Cardiac septum (tissue), 1 donor: ENCODE data around the gene GFER. TPM values are rescaled to one million over a fixed set of nuclear protein-coding genes. Genes with fewer than 3 reads are reported as not detected.
A peak's percentile ranks its signal among the peaks of the same experiment; 100 is the strongest.

Experiments used
- DNase-seq: peaks from one replicate; pipeline ENCODE4 v3.0.0-alpha.2; 2020; ENCODE audit warnings: low spot score
- intact Hi-C: fragments of 100-400 bp; cut with DNase I; formaldehyde crosslinking; loops from one replicate; pipeline ENCODE4 v1.14.0; 2022
- total RNA-seq: library from RNA; stranded (reverse); fragmentation: NEBNext Ultra II Directional; extraction: Animal tissue kit (Norgen Biotek cat#: 25700); gene quantifications from one replicate; pipeline ENCODE4 v1.2.1, GENCODE V29; 2021
- donor health status: DM: no; HTN: no; CAD: no.

Gene GFER
- total RNA-seq, 1 donor from 2014 or later = 25.5 TPM

DNA sequence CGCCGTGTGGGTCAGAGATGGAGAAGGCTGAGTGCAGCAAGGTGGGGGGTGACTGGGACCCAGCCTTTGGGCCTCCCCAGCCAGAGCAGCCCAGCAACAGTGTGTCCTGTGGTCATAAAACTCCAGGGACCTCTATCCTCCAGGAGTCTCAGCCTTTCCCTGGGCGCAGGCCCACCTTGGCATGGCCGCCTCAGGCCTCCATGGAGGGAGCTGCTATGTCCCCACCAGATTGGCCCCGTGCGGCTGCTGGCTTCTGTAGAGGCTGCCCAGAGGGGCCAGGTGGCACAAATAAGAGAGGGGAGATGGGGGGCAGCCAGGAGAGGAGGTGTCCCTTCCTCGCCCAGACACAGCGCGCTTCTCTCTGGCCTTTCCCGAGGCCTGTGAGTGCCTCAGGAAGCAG lies 3.2 kb downstream of the GFER start:
- intact Hi-C loops = no loop called here
- DNase-seq = no peak

DNA sequence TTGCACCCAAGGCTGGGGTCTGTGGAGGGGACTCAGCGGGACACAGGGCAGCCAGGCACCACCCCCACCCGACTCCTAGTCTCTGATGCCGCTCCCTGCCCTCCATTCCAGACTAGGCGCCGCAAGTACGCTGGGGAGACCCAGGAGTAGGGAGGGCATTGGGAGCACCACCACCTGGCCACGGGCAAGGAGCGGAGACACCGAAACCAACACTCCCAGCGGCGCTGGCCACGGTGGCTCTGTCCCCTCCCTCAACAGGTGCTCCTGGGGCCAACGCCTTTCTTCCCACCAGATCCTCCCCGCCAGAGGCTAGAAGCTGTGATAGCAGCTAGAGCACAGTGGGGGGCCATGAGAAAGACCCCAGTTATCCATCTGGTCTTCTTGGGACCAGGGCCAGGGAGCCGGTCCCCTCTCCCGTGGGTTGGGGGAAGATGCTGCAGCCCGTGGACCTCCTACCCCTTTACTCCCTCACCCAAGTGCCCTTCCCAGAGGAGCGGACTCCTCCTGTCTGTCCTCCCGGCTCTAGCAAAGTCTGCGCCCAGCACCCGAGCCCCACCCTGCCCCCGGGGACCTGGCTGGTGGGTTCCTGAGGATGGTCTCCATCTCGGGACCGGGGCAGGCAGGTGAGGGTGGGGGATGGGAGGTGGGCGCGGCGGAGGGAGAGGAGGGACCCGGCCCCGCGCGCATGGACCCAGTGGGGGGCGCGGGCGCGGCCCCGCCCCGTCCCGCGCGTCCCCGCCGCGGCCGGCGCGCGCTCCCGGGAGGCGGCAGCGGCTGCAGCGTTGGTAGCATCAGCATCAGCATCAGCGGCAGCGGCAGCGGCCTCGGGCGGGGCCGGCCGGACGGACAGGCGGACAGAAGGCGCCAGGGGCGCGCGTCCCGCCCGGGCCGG lies 5.5 kb downstream of the GFER start, which contains the start of gene SYNGR3:
SYNGR3 (plus strand) TSS at position 762 of the 892 bp plus-strand sequence. CDS start 133 bp downstream, outside the sequence.
- DNase-seq = no peak
- intact Hi-C loops = no loop called here

GRCh38 chr16:1990101-1990350 lies 6.0 kb downstream of the GFER start:
- DNase-seq = no peak
- intact Hi-C loops = no loop called here

GRCh38 chr16:1990351-1991134 lies 6.5 kb downstream of the GFER start:
- intact Hi-C loops = no loop called here
- no peak for DNase-seq

- intact Hi-C loops = no loop called here
Observed at GRCh38 chr16:1991135-1991551, 7.2 kb downstream of the GFER start.

DNA sequence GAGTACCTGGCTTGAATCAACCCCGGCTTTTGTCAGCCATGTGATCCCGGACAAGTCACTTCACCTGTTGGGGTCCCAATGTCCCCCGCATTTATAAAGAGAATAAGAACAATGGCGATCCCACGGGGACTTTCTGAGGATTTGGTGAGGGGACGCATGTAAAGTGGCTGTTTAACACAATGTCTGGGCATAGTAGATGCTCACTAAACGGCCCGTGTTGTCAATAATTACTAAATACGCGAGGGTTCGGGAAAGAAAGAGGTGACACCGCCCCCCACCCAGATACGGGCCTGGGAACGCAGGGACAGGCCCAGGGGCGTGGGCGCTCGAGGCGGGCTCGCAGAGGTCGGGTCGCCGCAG lies 7.6 kb downstream of the GFER start:
- DNase-seq = no peak
- intact Hi-C loops = no loop called here

More at GRCh38 chr16:1991135-1991551, 7.2 kb downstream of the GFER start:
- DNase-seq = no peak

DNA sequence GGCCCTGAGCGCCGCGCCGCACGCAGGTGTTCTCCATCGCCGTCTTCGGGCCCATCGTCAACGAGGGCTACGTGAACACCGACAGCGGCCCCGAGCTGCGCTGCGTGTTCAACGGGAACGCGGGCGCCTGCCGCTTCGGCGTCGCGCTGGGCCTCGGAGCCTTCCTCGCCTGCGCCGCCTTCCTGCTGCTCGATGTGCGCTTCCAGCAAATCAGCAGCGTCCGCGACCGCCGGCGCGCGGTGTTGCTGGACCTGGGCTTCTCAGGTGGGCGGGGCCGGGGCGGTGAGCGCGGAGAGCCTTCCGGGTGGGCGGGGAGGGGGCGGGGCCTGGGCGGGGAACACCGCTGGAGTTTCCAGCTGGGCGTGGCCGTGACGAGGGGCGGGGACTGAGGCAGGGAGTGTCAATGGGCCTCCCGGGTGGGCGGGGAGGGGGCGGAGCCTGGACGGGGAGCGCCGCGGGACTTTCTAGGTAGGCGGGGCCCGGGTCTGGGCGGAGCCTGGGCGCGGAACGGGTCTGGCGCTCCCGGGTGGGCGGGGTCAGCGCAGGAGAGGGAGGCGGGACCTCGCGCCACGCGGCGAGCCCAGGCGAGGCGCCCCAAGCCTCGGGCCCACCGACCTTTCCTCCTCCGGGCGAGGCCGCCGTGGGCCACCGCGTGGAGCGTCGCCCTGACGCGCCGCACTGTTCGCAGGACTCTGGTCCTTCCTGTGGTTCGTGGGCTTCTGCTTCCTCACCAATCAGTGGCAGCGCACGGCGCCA lies 8.1 kb downstream of the GFER start:
- DNase-seq = peak; percentile 99
- intact Hi-C loops = no loop called here

DNA sequence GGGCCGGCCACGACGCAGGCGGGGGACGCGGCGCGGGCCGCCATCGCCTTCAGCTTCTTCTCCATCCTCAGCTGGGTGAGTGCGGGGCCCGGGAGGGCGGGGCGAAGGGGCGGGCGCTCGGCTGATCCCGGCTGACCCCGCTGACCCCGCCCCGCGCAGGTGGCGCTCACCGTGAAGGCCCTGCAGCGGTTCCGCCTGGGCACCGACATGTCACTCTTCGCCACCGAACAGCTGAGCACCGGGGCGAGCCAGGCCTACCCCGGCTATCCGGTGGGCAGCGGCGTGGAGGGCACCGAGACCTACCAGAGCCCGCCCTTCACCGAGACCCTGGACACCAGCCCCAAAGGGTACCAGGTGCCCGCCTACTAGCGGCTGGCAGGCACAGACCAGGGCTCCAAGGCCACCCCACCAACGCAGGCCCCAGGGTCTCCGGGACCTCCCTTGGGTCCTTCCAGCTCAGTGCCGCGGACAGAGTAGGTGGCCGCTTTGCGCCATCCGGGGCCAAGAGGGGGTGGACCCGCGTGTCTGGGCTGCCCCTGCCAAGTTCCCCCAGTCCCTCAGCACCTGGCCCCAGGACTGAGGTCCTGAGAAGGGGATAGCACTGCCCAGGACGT lies 8.8 kb downstream of the GFER start:
- DNase-seq = no peak

GRCh38 chr16:1993731-1994131 lies 9.7 kb downstream of the GFER start:
- no peak for DNase-seq
- intact Hi-C loops = no loop called here

More for the DNA sequence above, 8.8 kb downstream of the GFER start:
- intact Hi-C loops = no loop called here

DNA sequence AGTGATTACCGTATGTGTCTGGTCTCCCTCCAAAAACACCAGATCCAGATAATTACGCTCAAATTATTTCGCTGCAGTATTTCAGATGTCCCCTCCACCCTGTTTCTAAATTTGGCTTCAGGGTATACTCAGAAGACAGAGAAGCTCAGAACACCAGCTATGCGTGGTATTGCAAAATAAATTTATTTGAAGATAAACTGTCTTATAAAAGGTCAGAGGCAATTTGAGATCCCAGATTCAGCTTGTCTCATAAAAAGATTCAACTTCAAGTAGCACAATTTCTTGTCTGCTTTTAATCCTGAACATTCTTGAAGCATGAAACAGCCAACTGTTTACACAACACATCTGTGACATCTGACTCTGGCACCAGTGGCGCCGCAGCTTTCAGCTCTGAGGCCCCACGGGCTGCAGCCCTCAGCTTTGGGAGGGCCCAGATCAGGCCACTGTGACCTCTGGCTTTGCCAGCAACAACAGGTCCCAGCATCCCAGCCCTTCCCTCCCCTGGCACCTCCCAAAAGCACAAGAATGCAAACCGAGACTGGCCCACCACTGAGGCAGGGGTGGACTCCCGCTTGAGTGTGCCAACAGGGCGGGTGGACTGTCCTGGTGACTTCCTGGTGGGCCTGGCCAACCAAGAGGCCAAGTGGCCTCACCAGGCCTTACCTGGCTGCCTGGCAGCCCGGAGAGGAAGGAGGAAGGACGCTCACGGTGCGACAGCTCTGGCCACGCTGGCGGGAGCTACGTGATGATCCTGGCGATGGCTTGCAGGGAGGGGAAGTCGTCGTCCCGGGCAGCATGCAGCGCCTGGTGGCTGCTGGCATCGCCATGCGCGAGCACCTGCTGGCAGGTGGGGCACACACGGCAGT lies 13.7 kb downstream of the GFER start:
- intact Hi-C loops = no loop called here
- no peak for DNase-seq

- DNase-seq = no peak
- intact Hi-C loops = no loop called here
Observed at GRCh38 chr16:1998360-1998835, 14.4 kb downstream of the GFER start.

GRCh38 chr16:1998852-1999801 lies 15.1 kb downstream of the GFER start:
- intact Hi-C loops = no loop called here
- DNase-seq = no peak

GRCh38 chr16:1999866-2000514 lies 16.0 kb downstream of the GFER start:
- intact Hi-C loops = no loop called here
- DNase-seq = no peak

DNA sequence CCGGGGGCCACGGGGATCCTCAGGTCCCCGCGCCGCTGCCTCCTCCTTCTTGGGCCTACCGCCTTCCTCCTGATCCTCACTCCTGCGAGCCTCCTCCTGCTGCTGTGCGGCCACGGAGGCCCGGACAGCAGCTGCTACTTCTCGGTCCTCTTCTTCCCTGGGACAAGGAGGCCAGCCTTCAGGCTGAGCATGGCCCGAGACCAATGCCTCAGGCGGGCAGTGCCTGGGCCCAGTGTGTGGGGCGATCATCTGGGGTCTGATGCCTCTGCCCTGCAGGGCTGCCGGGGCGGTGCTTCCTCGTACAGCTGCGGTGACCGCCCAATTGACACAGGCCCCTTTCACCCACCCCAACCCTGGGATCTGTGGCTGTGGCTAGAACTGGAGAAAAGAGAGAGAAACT lies 17.0 kb downstream of the GFER start:
- DNase-seq = no peak
- intact Hi-C loops = no loop called here

DNA sequence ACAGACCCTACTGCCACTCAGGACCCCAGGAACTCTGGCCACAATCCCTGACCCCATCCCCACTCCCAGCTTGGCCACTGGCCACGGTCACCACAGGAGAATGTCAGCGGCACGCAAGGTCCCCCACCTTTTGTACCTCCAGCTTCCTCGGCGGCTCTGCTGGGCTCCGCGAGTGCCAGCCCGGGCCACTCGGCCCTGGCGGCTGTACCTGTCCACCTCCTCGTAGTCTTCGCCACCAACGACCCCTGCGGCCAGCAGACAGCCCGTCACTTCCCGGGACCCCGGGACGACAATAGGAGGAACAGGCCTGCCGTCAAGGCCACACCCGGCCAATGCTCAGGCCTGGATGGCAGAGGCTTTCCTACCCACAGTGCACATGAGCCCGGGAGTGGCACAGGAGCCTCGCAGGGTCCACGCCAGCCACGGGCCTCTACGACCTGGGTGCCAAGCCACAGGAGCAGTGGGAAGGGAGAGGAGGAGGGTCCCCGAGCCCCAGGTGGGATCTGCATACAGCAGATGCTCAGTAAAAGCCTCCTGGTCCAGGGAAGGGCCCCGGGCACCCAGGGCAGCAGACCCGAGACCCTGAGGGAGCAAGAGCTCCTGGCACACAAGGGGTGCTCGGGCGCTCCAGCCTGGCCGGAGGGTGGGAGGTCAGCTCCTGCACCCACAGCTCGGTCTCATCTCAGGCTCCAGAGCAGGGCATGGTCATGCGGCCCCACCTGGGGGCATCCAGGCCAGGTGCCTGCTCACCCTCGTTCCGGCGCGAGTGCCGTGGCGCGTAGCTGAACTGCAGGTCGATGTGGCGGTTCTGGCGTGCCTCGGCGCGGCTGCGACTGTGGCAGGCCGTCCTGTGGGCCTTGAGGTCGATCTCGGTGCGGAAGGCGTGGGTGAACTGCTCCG lies 17.7 kb downstream of the GFER start:
- intact Hi-C loops = no loop called here
- DNase-seq = no peak
